Endothelial cell of umbilical vein (primary cell): ENCODE measurements around the gene RAPGEF6. TPM values are rescaled to one million over a fixed set of nuclear protein-coding genes. Genes with fewer than 3 reads are reported as not detected.

ENCODE experiments used
- BruUV-seq: library from RNA; stranded (reverse); fragments of 400-500 nt; replicated peaks from 2 replicates; lab custom pipeline; 2021; lab: Mats Ljungman, UMichigan
- CTCF ChIA-PET: fragments of 300-600, 350-600 bp; sonication (Branson Sonifier 250); formaldehyde crosslinking; loops from one replicate; lab custom pipeline; 2021; ENCODE audit warnings: antibody characterized with exemption, inconsistent platforms; lab: Charles Lee
- POLR2A ChIA-PET: fragments of 300-600, 350-600 bp; sonication (Branson Sonifier 250); formaldehyde crosslinking; loops from one replicate; lab custom pipeline; 2021; ENCODE audit warnings: antibody characterized with exemption, inconsistent platforms; lab: Charles Lee
- DNase-seq: peaks from one replicate; pipeline ENCODE4 v3.0.0-alpha.2; 2011; ENCODE audit warnings: low read depth, low spot score
- FAIRE-seq: peaks from 2 replicates; lab custom pipeline; 2011; peaks lifted over from hg19 to GRCh38; lab: Jason Lieb, UNC
- H2AFZ ChIP-seq: 2 replicates; pipeline ENCODE4 v1.6.0; 2012; ENCODE audit warnings: low read depth, low read length, control low read depth, inconsistent platforms
- H3K27ac ChIP-seq: 2 replicates; pipeline ENCODE4 v1.5.1; 2011; ENCODE audit warnings: low read depth, mild to moderate bottlenecking, control low read depth, low read length, moderate library complexity; ENCODE audit not compliant: insufficient read depth
- H3K27me3 ChIP-seq, 2 experiments: 2 replicates each; pipeline versions ENCODE4 v1.6.0 to v1.6.1; 2011; ENCODE audit warnings: low read length in 2 of 2, mixed read lengths in 1 of 2; ENCODE audit not compliant: control insufficient read depth in 2 of 2, insufficient read depth in 2 of 2
- H3K36me3 ChIP-seq, 2 experiments: 2 replicates in 1 of 2; 3 replicates in 1 of 2; pipeline ENCODE4 v1.5.1; 2011; ENCODE audit warnings: low read length in 2 of 2, mild to moderate bottlenecking in 1 of 2, moderate library complexity in 1 of 2; ENCODE audit not compliant: control insufficient read depth in 2 of 2, insufficient read depth in 2 of 2; ENCODE audit errors: extremely low read depth in 1 of 2
- H3K4me1 ChIP-seq: 3 replicates; pipeline ENCODE4 v1.5.1; 2011; ENCODE audit warnings: mild to moderate bottlenecking, low read length; ENCODE audit not compliant: control insufficient read depth, insufficient read depth; ENCODE audit errors: extremely low read depth
- H3K4me2 ChIP-seq: 2 replicates; pipeline ENCODE4 v1.6.1; 2011; ENCODE audit warnings: low read length, control low read depth, mixed read lengths; ENCODE audit not compliant: insufficient read depth
- H3K4me3 ChIP-seq, 3 experiments: fragments of 200-600 bp in 1 of 3; sonication (generic), shearing (Covaris generic) in 1 of 3; replicated peaks in 1 of 3; 2 replicates each; pipeline ENCODE4 v1.5.1; 2011 to 2016; ENCODE audit warnings: control low read depth in 3 of 3, low read length in 3 of 3, mild to moderate bottlenecking in 2 of 3, inconsistent platforms in 1 of 3, low read depth in 1 of 3, moderate library complexity in 1 of 3; ENCODE audit not compliant: insufficient read depth in 1 of 3
- H3K79me2 ChIP-seq: 2 replicates; pipeline ENCODE4 v1.6.0; 2012; ENCODE audit warnings: low read length, inconsistent platforms; ENCODE audit not compliant: control insufficient read depth, insufficient read depth
- H3K9ac ChIP-seq: replicated peaks from 2 replicates; pipeline ENCODE3; 2011; ENCODE audit warnings: low read length, control low read depth; ENCODE audit not compliant: insufficient read depth; ENCODE audit errors: extremely low read depth
- H3K9me1 ChIP-seq: replicated peaks from 3 replicates; pipeline ENCODE4 v1.6.0; 2011; ENCODE audit warnings: mild to moderate bottlenecking, low read length; ENCODE audit not compliant: control insufficient read depth, insufficient read depth; ENCODE audit errors: extremely low read depth
- H3K9me3 ChIP-seq: replicated peaks from 2 replicates; pipeline ENCODE4 v1.5.1; 2012; ENCODE audit warnings: low read length, inconsistent platforms; ENCODE audit not compliant: control insufficient read depth, insufficient read depth
- H4K20me1 ChIP-seq: replicated peaks from 2 replicates; pipeline ENCODE3; 2011; ENCODE audit warnings: mild to moderate bottlenecking, low read length; ENCODE audit not compliant: control insufficient read depth, insufficient read depth; ENCODE audit errors: extremely low read depth
- CTCF ChIP-seq, 2 donors: IDR thresholded peaks; 1 replicate in 1 of 2; 2 replicates in 1 of 2; pipeline ENCODE4 v1.5.1; 2011; ENCODE audit warnings: low read length in 2 of 2, mild to moderate bottlenecking in 2 of 2, moderate library complexity in 2 of 2, control low read depth in 1 of 2, inconsistent platforms in 1 of 2, low read depth in 1 of 2; ENCODE audit not compliant: insufficient read depth in 1 of 2; ENCODE audit errors: extremely low read depth in 1 of 2
- EZH2 ChIP-seq: IDR thresholded peaks from 2 replicates; pipeline ENCODE4 v1.6.1; 2012; ENCODE audit warnings: borderline replicate concordance, low read depth, mild to moderate bottlenecking, moderate library complexity, low read length, inconsistent platforms; ENCODE audit not compliant: severe bottlenecking
- FOS ChIP-seq: IDR thresholded peaks from 2 replicates; pipeline ENCODE4 v1.6.1; 2011; ENCODE audit warnings: mild to moderate bottlenecking, low read length, moderate library complexity, borderline replicate concordance; ENCODE audit not compliant: insufficient read depth
- GATA2 ChIP-seq: IDR thresholded peaks from 2 replicates; pipeline ENCODE4 v1.7.0; 2011; ENCODE audit warnings: low read depth, mild to moderate bottlenecking, moderate library complexity, mixed read lengths, low read length; ENCODE audit not compliant: insufficient read length, insufficient read depth
- JUN ChIP-seq: IDR thresholded peaks from 2 replicates; pipeline ENCODE4 v1.6.1; 2011; ENCODE audit warnings: borderline replicate concordance, low read depth; ENCODE audit not compliant: insufficient read length, insufficient read depth
- MAX ChIP-seq: IDR thresholded peaks from 2 replicates; pipeline ENCODE4 v1.6.1; 2011; ENCODE audit not compliant: insufficient read depth, insufficient read length
- MYC ChIP-seq: IDR thresholded peaks from one replicate; pipeline ENCODE4 v1.6.1; 2011; ENCODE audit warnings: mild to moderate bottlenecking, low read depth, low read length
- POLR2A ChIP-seq: IDR thresholded peaks from 2 replicates; pipeline ENCODE4 v1.6.1; 2012; ENCODE audit warnings: low read depth, mild to moderate bottlenecking, control low read depth, low read length
- POLR2AphosphoS5 ChIP-seq: IDR thresholded peaks from 2 replicates; pipeline ENCODE4 v1.6.1; 2012; ENCODE audit warnings: low read depth, mild to moderate bottlenecking, control low read depth, low read length, moderate library complexity; ENCODE audit not compliant: insufficient read depth
- dilution Hi-C: fragments of 300-500 bp; cut with MboI; formaldehyde crosslinking; loops from one replicate; pipeline ENCODE4 v1.15.0; 2019; ENCODE audit warnings: low sequenced_read_pairs; ENCODE audit not compliant: extremely low pct_ligation_motif_present
- intact Hi-C: fragments of 100-400 bp; cut with micrococcal nuclease; formaldehyde crosslinking; loops from one replicate; pipeline ENCODE4 v1.10.0; 2022
- polyA plus RNA-seq, 4 experiments: library from polyadenylated mRNA; depleted of rRNA in 3 of 4; stranded (reverse) in 3 of 4; unstranded in 1 of 4; fragments of >200 nt; gene quantifications; 2 replicates each; pipeline versions ENCODE4 v1.2.1 to v1.2.3, GENCODE V29; 2011 to 2012; ENCODE audit warnings: missing spikeins in 1 of 4
- total RNA-seq: library from RNA; stranded (reverse); gene quantifications from 2 replicates; pipeline ENCODE4 v1.2.3, GENCODE V29; 2021

RAPGEF6 gene
- total and polyA plus RNA-seq, 2 donors (not counting 3 experiments of a cell fraction or from before 2014, with no cell fraction given), result 3.5 to 17.5 TPM

GRCh38 chr5:131536850-131537448 lies 98.1 kb downstream of the RAPGEF6 start:
- H3K4me2 ChIP-seq, result no peak overlapping the region
- TF ChIP-seq FOS (no peak), EZH2 (no peak), GATA2 (no peak), CTCF (IDR thresholded peaks at IDR 0.05; ENCODE audit: extremely low read depth in 1 of 2, insufficient read depth in 1 of 2, low read depth in 1 of 2, low read length in 2 of 2) (no peak), POLR2AphosphoS5 (no peak), MAX (no peak), MYC (no peak), JUN (no peak), POLR2A (no peak)
- no peak overlapping the region for H3K9ac ChIP-seq
- H3K9me1 ChIP-seq, result no peaks in the 10 kb centered on the region
- H3K27me3 ChIP-seq, result no peaks in the 10 kb centered on the region
- BruUV-seq, result no TSS peak
- H3K79me2 ChIP-seq, result no peaks in the 10 kb centered on the region
- intact Hi-C loops (no loop called here), dilution Hi-C loops (no loop called here)
- no peak overlapping the region for H2AFZ ChIP-seq
- no peaks in the 10 kb centered on the region for H3K9me3 ChIP-seq
- peaks cover 16% of the 10 kb centered on the region for H3K4me1 ChIP-seq
- ChIA-PET POLR2A (no interaction called here), CTCF (no interaction called here)
- FAIRE-seq (no peak), DNase-seq (no peak)
- H3K4me3 ChIP-seq, result no peak overlapping the region
- H4K20me1 ChIP-seq, result no peaks in the 10 kb centered on the region
- H3K36me3 ChIP-seq, result no peaks in the 10 kb centered on the region
- H3K27ac ChIP-seq, result no peak overlapping the region
